HG02970 (cell line): ENCODE results near the gene AOPEP.
"Not testable (repeated sequence)": the region's sequence is repeated elsewhere in the genome, so short reads cannot be mapped to it uniquely, and the experiment has no call there.

Source experiments
- ATAC-seq: cut with Tn5 transposase; IDR thresholded peaks from one replicate; pipeline ENCODE4 v1.9.1; 2021; ENCODE audit warnings: mild to moderate bottlenecking, moderate library complexity, moderate number of reproducible peaks; ENCODE audit not compliant: unreplicated experiment, low FRiP score

Gene AOPEP

DNA sequence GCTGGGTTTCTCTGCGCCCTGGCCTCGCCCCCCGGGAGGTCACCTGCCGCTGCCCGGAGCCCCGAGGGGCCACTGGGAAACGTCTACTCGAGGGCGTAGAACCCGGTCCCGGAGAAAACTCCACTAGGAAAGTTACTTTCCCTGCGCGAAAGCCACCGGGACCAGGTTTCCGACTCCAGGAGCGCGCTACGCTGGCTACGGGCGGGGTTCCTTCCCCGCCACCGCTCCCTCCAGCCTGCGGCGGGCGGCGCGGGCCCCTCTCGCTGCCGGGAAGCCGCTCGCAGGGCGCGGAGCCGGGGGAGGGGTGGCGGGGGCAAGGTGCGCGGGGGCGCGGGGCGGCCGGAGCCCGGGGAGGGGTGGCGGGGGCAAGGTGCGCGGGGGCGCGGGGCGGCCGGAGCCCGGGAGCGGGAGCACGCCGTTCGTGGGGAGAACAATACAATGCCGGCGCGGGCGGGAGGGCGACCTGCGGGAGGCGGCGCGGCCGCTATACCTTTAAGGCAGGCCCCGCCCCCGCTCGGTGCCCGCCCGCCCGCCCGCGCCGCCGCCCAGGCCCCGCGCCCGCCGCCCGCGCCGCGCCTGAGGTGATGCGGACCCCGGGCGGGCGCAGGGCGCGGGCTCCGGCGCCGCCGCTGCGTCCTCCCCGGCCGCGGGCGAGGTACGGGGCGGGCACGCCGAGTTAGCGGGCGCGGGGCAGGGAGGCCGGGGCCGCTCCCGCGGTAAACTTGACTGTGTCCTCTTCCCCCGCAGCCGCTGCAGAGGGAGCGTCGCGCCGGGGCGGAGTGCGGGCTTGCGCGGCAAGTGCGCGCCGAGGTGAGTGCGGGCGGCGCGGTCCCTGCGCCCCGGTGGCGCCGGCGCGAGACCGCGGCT, 278.1 kb downstream of the AOPEP start:
- ATAC-seq = peak; percentile 58

DNA sequence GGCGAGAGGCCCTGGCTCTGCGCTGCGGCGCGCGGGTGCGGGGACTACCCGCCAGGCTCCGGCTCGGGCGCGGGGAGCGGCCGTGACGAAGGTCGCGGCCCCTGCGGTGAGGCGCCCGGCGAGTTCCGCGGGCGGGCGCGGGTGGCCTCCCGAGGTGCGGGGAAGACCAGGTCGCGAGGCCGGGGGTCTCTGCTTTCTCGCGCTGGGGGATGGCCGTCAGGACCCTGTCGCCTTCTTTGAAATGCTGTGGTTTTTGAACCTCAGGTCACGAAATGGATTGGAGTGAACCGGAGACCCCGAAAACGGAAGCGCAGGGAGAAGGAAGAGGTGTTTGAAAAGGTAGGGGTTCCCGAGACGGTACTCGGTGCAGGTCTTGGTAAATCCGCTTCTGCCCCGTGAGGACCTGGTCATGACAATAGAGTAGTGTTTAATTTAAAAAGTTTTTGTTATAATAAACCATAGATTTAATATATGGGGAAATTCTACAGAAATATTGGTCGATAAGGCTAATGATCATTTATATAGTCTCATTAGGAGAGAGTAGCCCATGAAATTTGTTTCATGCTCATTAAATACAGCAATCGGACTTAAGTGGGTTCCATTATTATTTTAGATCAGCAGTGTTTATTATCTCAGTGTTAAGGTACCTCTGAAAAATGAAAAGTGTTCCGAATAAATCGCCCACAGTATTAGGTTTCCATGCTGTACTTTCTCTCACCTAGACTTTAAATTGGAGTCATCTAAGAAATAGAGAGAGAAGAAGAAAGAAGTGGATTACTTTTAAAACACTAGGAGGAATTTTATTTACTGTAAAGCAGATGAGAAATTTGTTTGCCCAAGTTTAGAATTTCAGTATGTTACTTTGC, 279.0 kb downstream of the AOPEP start:
- no peak for ATAC-seq

DNA sequence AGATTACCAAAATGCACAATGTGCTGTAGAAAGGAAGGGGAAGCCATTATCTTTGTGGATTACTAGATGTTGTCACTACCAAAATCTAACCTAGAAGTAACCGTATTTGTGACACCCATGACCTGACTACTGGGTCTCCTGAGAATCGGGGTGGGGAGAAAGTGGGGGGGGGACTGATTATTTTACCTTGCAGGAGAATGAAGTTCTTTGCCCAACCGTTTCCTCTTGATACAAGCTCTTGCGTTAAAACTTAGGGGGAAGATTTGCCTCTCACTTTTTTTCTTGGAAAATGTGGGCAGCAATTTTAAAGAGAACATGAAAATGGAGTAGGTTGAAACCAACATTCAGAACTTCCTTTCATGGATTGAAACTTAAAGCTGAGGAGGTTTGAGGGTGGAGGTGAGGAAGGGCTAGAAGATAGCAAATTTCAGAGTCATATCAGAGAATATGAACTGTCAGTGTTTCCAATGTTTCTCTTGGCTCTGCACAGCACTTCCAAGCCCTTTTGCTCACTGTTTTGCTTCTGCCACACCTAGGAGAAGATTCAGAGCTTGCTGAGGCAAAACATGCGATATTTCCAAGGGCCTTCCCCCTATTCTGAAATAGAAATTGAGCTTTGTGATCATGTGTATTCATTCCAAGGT, 280.8 kb downstream of the AOPEP start:
- no peak for ATAC-seq

DNA sequence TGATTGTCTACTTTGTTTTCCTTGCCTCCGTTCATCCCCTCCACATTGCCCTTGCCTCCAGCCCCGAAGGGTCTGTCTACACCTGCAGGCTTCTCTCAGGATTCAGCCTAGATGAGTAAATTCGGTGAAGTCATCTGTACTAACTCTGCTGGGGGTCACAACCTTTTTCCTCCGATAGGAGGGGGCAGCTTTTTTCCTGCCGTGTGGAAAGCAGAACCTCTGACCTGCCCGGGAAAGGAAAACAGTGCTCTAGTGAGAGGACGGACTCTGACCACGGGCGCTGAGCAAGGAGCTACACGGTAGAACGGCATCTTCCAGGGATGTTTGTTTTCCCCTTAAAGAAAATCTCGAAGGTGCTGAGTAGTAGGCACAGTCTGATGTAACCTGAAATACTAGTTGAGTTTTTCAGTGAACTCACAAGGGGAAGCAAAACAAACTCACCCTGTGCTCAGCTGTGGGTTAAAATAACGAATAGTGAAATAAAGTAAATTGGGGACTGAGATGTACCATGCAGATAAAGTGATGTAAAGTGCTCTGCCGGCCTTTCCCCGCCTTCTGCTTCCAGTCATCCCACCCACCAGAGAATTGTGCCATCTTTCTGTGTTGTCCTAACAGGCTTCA, 281.8 kb downstream of the AOPEP start:
- no peak for ATAC-seq

DNA sequence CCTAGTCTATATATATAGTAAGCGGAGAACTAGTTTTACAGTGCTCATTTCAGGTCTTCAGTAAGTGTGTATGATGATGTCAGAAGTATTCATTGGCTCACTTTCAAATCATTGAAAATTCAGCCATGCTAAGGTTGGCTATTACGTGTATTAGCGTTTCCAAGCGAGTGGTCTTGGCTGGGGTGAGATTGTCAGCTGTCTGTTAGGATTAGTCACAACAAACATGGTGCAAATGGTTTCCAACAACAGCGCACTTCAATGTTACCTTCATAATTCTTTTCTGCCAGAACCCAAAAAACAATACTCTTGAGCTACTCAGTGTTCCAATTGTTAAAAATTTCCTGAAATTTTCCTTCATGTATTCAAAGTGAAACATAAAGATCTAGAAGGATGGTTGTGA, 283.0 kb downstream of the AOPEP start:
- no peak for ATAC-seq

DNA sequence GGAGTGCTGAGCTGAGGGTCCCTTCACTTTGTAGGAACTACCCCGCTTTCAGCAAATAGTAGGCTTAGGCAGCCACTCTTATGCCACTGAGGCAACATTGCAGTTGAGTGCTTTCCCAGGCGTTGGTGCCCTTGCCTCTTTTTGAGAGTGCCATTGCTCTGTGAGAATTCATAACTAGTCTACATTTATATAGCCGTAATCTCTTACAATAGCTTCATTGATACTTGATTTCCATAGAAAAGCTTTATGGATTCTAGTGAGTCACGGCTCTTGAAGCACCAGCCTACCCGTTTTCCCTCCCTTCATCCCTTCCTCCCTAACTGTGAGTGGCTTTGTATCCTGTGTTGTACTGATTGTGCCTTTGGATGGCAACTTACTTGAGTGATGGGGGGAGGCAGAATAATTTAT, 283.9 kb downstream of the AOPEP start:
- ATAC-seq = no peak

DNA sequence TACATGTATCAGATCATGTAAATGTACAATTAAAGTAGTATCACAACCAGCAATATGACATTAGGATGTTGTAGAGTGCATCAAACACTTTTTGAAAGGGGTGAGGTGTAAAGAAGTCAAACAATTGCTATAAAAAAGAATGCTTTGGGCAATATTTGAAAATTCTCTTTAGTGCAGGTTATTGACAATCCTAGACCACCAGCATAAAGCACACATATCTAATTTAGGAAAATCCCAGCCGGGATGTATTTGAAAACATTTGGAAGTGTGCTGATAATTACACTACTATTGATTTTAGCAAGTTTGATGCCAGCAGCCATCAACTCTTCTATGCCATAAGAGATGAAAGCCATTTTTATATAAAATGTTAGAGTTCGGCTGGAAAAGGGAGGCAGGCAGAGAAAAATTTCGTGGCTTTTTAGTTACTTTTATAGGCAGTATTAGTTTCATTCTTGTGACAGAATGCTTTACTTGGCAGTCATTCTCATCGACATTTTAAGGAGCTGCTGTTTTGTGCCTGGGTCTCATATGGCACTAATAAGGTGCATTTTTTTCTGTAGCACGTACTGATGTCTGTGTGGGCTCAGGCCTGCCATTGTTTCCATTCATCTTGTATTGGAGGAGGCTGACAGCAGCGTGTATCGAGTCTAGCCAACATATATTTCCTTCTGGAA, 285.7 kb downstream of the AOPEP start:
- ATAC-seq = no peak

DNA sequence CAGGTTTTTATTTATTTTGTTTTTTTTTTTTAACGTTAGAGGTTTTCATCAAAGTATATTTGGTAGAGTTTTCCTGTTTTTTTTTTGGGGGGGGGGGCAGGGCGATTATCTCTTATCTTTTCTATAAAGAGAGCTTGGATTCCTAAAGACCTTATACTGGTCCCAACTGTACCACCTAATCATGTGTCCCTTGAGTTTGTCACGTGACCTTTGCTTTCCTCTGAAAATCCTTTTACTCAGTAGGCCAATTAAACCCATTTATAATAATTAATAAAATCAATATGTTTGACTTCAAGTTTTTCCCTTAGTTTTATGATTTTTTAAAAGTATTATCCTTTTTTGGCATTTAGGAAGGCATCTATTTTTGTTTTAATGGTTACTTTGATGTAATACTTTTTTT, 286.4 kb downstream of the AOPEP start:
- ATAC-seq = no peak

DNA sequence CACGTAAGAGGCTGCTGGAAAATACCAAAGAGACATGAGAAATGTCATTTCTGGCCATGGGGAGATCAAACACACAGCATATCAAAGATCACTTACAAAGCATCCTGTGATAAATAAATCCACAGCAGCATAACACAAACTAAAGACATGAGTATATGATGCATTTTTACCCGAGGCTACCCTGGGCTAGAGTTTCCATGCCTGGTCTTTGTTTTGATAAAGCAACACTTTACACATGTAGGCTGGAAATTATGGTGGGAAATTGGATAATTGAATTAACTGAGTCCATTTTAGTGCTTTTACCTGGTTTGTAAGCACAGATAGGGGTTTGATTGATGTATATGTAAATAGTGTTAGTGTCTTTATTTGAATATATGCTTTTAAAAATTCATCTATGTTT, 288.4 kb downstream of the AOPEP start:
- ATAC-seq = no peak

DNA sequence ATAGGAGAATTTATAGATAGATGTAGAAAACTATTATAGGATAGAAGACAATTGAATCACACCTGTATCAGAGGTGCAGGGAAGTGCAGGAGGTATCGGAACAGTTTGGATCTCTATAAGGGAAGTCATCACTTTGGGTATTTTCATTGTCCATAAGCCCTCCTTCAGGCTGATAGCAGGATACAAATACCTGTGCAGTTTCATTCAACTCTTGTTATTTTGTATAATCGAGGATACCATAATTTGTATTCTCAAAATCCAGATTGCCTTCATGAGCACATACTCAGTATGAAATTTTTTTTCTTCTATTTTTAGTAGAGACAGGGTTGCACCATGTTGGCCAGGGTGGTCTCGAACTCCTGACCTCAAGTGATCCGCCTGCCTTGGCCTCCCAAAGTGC, 289.1 kb downstream of the AOPEP start:
- no peak for ATAC-seq

DNA sequence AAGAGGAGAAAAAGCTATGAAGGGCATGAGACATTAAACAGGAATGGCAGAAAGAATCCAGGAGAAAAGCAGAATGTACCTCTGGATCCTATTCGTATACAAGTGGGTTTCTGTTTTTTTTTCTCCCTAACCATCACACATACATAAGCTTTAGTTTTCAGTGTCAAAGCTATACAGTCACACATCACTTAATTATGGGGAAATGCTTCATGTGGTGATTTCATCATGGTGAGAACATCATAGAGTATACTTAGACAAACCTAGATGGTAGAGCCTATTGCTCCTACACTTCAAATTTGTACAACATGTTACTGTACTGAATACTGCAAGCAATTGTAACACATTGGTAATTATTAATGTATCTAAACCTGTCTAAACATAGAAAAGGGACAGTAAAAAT, 290.6 kb downstream of the AOPEP start:
- no peak for ATAC-seq

DNA sequence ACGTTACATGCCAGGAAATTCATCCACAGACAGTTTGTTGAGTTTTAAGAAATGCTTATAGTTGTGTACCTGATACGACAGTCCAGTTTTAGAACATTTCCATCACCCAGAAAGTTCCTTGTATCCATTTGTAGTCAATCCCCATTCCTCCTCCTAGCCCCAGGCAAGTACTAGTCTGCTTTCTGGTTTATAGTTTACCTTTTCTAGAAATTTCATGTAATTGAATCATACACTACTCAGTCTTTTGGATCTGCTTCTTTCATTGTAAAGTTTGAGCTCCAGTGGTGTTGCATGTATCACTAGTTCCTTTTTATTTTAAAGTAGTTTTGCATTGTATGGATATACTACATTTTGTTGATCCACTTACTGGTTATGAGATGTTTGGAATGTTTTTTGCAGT, 291.2 kb downstream of the AOPEP start:
- no peak for ATAC-seq

DNA sequence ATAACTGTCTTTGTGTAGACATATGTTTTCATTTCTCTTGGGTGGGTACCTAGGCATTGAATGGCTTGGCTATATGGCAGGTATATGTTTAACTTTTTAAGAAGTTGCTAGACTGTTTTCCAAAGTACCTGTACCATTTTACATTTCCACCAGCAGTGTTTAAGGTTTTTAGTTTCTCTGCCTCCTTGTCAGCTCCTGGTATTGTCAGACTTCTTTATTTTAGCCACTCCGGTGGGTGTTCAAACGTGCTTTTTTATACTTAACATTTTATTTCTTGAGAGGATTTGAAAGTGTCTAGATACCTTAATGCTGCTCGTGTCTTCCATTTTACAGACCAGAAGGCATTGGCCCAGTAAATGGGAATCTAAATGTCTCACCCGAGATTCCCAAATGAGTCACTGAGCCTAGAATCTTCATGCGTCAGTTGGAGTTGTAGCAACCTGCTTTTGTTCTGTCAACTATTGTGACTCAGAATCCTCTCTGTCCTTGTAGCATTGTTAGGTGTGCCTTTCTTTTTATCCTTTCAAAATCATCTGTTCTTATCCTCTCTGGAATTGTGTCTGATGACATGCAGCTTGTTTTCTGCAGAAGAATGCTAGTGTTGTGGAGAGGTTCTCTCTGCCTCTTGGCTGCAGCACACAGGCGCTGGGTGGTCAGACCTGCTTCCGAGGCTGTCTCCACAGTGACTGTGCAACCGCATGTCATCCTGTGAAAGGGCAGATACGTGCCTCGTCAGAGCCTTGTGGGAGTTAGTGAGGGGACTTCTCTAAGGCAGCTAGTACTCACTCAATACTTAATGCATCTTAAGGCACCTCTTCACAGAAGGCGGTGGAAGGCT, 291.8 kb downstream of the AOPEP start:
- no peak for ATAC-seq

DNA sequence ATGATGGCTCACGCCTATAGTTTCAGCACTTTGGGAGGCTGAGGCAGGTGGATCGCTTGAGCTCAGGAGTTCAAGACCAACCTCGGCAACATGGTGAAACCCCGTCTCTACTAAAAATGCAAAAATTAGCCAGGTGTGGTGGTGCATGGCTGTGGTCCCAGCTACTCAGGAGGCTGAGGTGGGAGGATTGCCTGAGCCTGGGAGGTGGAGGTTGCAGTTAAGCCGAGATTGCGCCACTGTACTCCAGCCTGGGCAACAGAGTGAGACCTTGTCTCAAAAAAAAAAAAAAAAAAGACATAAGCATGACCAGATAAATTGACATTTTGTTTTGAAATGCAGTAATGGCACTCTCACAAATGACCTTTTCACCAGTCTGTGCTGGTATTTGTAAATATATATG, 294.1 kb downstream of the AOPEP start:
- ATAC-seq = not testable (repeated sequence)

DNA sequence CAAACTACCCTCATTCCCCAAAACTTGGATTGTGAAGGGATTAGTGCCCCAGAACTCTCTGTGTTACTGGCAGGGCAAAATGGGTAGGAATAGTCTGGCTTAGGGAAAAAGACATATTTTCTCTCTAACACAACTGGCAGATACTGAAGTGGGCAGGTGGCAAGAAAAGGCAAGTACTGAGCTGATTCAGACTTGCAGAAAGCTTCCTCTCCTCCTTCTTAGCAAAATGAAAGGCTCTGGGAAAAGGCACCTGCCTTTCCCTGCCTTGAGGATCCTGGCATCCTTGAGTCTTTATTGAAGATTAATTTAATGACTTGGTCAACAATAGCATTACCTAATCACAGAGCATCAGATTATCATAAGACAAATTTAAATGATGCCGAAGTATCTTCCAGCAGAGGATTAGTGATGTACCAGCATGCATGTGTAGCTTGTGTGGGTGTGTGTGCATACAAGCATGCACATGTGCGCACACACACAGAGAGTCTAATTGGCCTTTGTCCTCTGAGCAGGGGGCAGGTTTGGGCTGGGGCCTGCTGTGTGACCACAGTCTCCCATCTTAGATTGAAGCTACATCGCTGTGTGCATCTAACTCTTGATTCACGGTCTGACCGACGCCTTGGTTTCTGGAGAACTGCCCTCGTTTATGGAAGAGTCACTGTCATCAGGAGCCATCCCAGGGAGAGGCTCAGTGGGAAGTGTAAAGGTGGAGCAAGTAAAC, 294.8 kb downstream of the AOPEP start:
- ATAC-seq = no peak

DNA sequence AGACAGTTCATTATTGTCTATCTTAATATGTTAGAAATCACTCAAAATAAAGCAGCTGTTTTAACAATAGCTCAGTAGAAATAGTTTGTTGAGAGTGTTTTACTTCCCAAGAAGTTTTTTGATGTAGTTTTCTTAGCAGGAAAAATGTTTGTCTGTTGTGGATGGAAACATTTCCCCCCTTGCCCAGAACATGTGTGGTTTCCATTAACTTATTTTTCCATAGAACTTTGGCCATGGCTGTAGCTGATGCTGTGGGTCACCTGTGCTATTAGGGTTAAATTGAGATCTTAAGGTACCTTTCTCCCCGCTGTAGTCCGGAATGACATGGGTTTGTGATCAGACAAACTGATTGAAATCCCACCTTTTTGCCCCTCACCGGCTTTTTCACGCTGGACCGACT, 296.2 kb downstream of the AOPEP start:
- ATAC-seq = no peak

DNA sequence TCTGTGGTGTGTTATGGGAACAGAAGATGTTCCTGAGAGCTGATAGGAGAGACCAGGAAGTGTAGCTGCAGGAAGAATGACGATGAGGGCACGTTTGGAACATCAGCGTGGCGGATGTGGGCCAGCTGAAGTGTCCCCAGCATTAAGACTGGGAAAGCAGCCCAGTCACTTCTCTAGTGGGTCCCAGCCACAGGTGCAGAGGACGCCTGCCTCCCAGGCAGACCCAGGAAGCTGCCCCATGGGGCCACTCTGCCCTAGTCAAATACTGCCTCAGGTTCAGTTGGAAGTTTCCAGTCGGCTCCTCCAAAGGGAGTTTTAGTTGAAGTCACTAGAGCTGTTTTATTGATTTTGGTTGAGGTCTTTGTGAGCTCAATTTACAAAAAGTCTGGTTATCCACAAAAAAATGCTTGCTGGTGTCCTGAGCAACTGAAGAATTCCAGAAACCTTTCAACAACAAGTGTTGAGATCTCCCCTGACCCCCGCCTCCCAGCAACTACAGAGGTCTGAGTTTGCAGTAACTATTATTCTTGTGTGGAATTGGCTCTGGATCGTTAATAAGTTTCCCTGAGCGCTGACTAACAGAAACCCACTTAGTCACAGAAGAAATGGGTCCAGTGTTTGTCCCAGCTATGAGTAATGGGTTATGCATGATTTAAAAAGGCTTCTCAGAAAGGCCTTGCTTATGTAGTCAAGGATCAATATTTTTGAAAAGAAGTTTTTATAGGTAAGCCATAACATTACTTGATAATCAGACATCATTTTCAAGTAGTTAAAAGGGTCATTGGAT, 296.9 kb downstream of the AOPEP start:
- ATAC-seq = no peak

DNA sequence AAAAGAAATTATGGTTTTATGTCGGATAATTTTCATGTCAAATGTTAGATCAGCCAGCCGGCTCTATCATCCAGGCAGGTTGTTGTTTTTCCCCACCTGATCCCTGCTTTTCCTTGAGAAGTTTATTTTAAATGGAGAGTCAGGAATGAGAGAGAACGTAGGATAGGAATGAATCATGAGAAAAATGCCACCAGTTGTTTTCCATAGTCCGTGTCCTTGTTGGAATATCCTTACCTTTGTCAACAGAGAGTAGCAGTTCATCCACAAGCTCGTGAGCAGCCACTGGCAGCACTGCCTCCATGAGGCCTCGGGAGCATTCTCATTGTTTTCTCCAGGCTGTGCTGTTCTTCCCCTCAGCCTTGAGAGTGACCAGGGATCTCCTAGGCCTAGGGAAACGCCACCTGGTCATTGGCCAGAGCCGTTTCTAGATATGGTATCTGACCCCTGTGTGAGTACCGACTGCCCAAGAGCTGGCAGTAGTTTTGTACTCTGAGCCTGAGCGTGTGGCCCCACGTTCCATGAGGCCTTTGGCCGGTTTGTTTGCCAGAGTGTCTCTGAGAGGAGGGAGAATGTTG, 297.7 kb downstream of the AOPEP start:
- no peak for ATAC-seq
